Measurements from ENCODE around the gene TCF4.

Gene TCF4

DNA sequence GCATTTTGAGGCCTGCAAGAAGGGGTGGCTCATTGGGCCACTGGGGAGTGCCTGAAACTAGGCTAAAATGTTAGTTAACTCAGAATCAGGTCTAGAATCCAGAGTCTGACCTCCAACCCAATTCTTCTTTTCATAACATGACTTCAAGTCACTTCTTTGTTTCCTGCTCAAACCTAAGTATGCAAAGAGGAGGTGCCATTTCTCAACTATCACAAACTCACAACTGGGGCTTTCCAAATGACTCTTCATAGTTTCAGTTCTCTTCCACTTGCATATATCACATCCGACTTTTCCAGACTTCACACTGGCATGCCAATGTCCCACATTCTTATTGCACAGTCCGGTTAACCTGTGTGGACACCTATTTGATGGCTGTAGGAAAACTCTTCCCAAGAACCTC lies 211.6 kb downstream of the TCF4 start:
- TF ChIP-seq, protein P1, sequence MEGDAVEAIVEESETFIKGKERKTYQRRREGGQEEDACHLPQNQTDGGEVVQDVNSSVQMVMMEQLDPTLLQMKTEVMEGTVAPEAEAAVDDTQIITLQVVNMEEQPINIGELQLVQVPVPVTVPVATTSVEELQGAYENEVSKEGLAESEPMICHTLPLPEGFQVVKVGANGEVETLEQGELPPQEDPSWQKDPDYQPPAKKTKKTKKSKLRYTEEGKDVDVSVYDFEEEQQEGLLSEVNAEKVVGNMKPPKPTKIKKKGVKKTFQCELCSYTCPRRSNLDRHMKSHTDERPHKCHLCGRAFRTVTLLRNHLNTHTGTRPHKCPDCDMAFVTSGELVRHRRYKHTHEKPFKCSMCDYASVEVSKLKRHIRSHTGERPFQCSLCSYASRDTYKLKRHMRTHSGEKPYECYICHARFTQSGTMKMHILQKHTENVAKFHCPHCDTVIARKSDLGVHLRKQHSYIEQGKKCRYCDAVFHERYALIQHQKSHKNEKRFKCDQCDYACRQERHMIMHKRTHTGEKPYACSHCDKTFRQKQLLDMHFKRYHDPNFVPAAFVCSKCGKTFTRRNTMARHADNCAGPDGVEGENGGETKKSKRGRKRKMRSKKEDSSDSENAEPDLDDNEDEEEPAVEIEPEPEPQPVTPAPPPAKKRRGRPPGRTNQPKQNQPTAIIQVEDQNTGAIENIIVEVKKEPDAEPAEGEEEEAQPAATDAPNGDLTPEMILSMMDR (IDR thresholded peaks at IDR 0.05; ENCODE audit: insufficient read depth, low read length, missing control alignments): no peak
- CTCF ChIA-PET: interaction anchor here (0.9 to 1.0 kb wide), 2 partner anchors 18 to 1198 kb away, joined by 3 to 4 read pairs; no protein-coding TSS in a partner anchor
- POLR2A ChIA-PET: no interaction called here
- DNase-seq (ENCODE audit: low read depth, low spot score): no peak
- no peak overlapping the region for H3K4me3 ChIP-seq (ENCODE audit: low read depth, low read length)

GRCh38 chr18:55375930-55376329 lies 212.1 kb downstream of the TCF4 start:
- ChIA-PET POLR2A (no interaction called here), CTCF (interaction anchor here (0.9 to 1.0 kb wide), 2 partner anchors 17 to 1198 kb away, joined by 3 to 4 read pairs; no protein-coding TSS in a partner anchor)
- TF ChIP-seq, protein P1 (IDR thresholded peaks at IDR 0.05; ENCODE audit: insufficient read depth, low read length, missing control alignments): no peak
- no peak overlapping the region for H3K4me3 ChIP-seq (ENCODE audit: low read depth, low read length)
- DNase-seq (ENCODE audit: low read depth, low spot score): no peak

GRCh38 chr18:55374741-55375140 lies 213.3 kb downstream of the TCF4 start:
- ChIA-PET POLR2A (no interaction called here), CTCF (interaction anchor here (1.5 kb wide), 1 partner anchor 11 kb away, joined by 4 read pairs; no protein-coding TSS in a partner anchor)
- no peak for DNase-seq (ENCODE audit: low read depth, low spot score)
- H3K4me3 ChIP-seq (ENCODE audit: low read depth, low read length): no peak overlapping the region
- TF ChIP-seq, protein P1 (IDR thresholded peaks at IDR 0.05; ENCODE audit: insufficient read depth, low read length, missing control alignments): no peak

DNA sequence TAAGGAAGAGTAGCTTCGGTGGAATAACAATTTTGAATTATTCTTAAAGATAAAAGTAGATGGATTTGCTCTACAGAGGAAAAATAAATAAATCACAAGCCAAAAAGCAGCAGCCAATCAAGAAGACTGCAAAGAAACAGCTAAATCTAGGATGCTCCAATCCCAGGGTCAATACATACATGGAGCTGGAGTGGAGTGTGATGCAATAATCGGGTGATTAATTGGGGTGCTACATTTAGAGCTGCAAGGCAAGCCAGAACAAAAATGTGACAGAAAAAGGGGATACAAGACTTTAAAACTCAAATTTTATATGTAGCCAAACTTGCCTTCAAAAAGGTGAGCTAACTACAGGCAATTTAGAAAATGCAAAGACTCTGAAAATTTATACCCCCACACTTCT lies 215.8 kb downstream of the TCF4 start:
- TF ChIP-seq, protein P1 (IDR thresholded peaks at IDR 0.05; ENCODE audit: insufficient read depth, low read length, missing control alignments): no peak
- ChIA-PET CTCF (interaction anchor here (0.7 to 2.0 kb wide), 5 partner anchors 11 to 138 kb away, joined by 3 to 8 read pairs (median 4); no protein-coding TSS in a partner anchor), POLR2A (no interaction called here)

GRCh38 chr18:55370936-55371335 lies 217.1 kb downstream of the TCF4 start:
- ChIA-PET POLR2A (no interaction called here), CTCF (interaction anchor here (1.2 to 2.0 kb wide), 2 partner anchors 10 to 45 kb away, joined by 3 to 6 read pairs; no protein-coding TSS in a partner anchor)
- TF ChIP-seq, protein P1 (IDR thresholded peaks at IDR 0.05; ENCODE audit: insufficient read depth, low read length, missing control alignments): no peak
- H3K4me3 ChIP-seq (ENCODE audit: low read depth, low read length): no peak overlapping the region
- DNase-seq (ENCODE audit: low read depth, low spot score): no peak

More for the DNA sequence above, 215.8 kb downstream of the TCF4 start:
- no peak overlapping the region for H3K4me3 ChIP-seq (ENCODE audit: low read depth, low read length)
- DNase-seq (ENCODE audit: low read depth, low spot score): no peak

DNA sequence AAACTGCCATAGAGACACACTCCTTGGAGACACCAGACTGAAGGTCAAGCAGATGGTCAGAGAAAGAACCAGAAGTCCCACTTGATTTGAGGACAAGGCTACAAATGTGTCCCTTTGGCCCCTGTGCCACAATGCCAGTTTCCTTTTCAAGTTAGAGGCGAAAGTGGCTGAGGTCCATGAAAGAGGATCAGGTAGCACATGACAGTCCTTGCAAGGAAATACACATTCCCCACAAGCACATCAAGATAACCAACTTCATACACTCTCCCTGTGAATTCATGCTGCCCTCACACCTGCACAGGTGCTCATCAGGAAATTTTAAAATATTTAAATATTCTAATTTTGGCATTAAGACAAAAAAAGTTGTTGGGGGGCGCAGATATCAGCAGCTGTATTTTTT lies 218.6 kb downstream of the TCF4 start:
- DNase-seq (ENCODE audit: low read depth, low spot score): no peak
- TF ChIP-seq, protein P1 (IDR thresholded peaks at IDR 0.05; ENCODE audit: insufficient read depth, low read length, missing control alignments): no peak
- H3K4me3 ChIP-seq (ENCODE audit: low read depth, low read length): no peak overlapping the region
- ChIA-PET CTCF (interaction anchor here (1.3 kb wide), 1 partner anchor 12 kb away, joined by 3 read pairs; no protein-coding TSS in a partner anchor), POLR2A (no interaction called here)
